K562 (cell line): ENCODE measurements around the gene ZWINT. TPM values are rescaled to one million over a fixed set of nuclear protein-coding genes. Genes with fewer than 3 reads are reported as not detected.
A peak's percentile ranks its signal among the peaks of the same experiment; 100 is the strongest.

Experiments used
- ARID2 ChIP-seq: fragments of 450-650 bp; IDR thresholded peaks from 2 replicates; pipeline ENCODE4 v1.6.1; 2017; ENCODE audit warnings: antibody characterized with exemption, mild to moderate bottlenecking
- ATF1 ChIP-seq, 2 experiments: fragments of 450-650 bp in 1 of 2; IDR thresholded peaks; 2 replicates each; pipeline ENCODE4 v1.6.1; 2016; ENCODE audit warnings: missing compliant biosample characterization in 1 of 2, missing genetic modification characterization in 1 of 2
- EP300 ChIP-seq: IDR thresholded peaks from 2 replicates; pipeline ENCODE4 v1.6.1; 2012; ENCODE audit warnings: low read length, improper control_type of control experiment
- KAT8 ChIP-seq: fragments of 450-650 bp; IDR thresholded peaks from 2 replicates; pipeline ENCODE4 v1.6.1; 2016; ENCODE audit warnings: low read depth, mild to moderate bottlenecking
- MTF1 ChIP-seq: fragments of 250-450 bp; sonication (Bioruptor Pico); IDR thresholded peaks from 2 replicates; pipeline ENCODE4 v1.9.0; 2021; ENCODE audit warnings: moderate library complexity, mild to moderate bottlenecking, inconsistent platforms, borderline replicate concordance
- NFIX ChIP-seq: fragments of 250-450 bp; sonication (Bioruptor Pico); IDR thresholded peaks from 2 replicates; pipeline ENCODE4 v1.4.0; 2020; ENCODE audit warnings: low read depth, mild to moderate bottlenecking, moderate library complexity
- PBX2 ChIP-seq, 2 experiments: IDR thresholded peaks in 1 of 2; conservative IDR thresholded peaks in 1 of 2; 2 replicates each; pipeline ENCODE4 v1.6.1; 2016; ENCODE audit warnings: low read depth in 2 of 2, mild to moderate bottlenecking in 1 of 2, missing compliant biosample characterization in 1 of 2, missing genetic modification characterization in 1 of 2, moderate library complexity in 1 of 2
- POLR2G ChIP-seq: fragments of 200-400 bp; formaldehyde crosslinking; IDR thresholded peaks from 2 replicates; pipeline ENCODE4 v1.6.1; 2017; ENCODE audit warnings: low read depth, mild to moderate bottlenecking, antibody characterized with exemption, low read length, moderate library complexity
- RBM25 ChIP-seq: fragments of 200-400 bp; formaldehyde crosslinking; IDR thresholded peaks from 2 replicates; pipeline ENCODE4 v1.6.1; 2018; ENCODE audit warnings: low read length, low read depth, moderate library complexity; ENCODE audit not compliant: severe bottlenecking
- SOX6 ChIP-seq: fragments of 450-650 bp; IDR thresholded peaks from 2 replicates; pipeline ENCODE4 v1.6.1; 2014; ENCODE audit warnings: mild to moderate bottlenecking
- SRSF3 ChIP-seq: fragments of 200-400 bp; formaldehyde crosslinking; IDR thresholded peaks from 2 replicates; pipeline ENCODE4 v1.6.1; 2016; ENCODE audit warnings: mild to moderate bottlenecking, low read length, moderate library complexity; ENCODE audit not compliant: insufficient read depth
- ZFPM2 ChIP-seq: fragments of 250-450 bp; sonication (Bioruptor Pico); IDR thresholded peaks from 2 replicates; pipeline ENCODE4 v1.5.1; 2022; ENCODE audit warnings: mild to moderate bottlenecking
- ZNF655 ChIP-seq: fragments of 250-450 bp; sonication (Bioruptor Pico); IDR thresholded peaks from 2 replicates; pipeline ENCODE4 v1.5.0; 2021
- polyA plus RNA-seq, 8 experiments: library from polyadenylated mRNA; depleted of rRNA in 4 of 8; stranded (reverse) in 5 of 8; unstranded in 3 of 8; fragments of >200 nt; fragmentation: Nextera tagmentation in 2 of 8; fragmentation: Illumina TruSeq in 1 of 8; extraction: Ambion mirVana in 2 of 8; extraction: Trizol in 1 of 8; gene quantifications; 2 replicates each; pipeline versions ENCODE4 v1.2.1 to v1.2.3, GENCODE V29; 2011 to 2014; ENCODE audit warnings: inconsistent platforms in 1 of 8, missing spikeins in 1 of 8
- total RNA-seq, 7 experiments: library from RNA; depleted of rRNA in 6 of 7; stranded (reverse); fragments of >200 nt in 6 of 7; fragmentation: Illumina TruSeq in 2 of 7; extraction: Trizol in 2 of 7; gene quantifications; 2 replicates each; pipeline versions ENCODE4 v1.2.1 to v1.2.3, GENCODE V29; 2011 to 2021; ENCODE audit warnings: low replicate concordance in 1 of 7
- TF ChIP-seq, protein P1 (sequence below): sonication (generic); formaldehyde crosslinking; IDR thresholded peaks from 2 replicates; pipeline ENCODE4 v1.8.0; 2022; ENCODE audit warnings: mild to moderate bottlenecking, missing genetic modification reagents, borderline replicate concordance
- TF ChIP-seq, protein P2 (sequence below): conservative IDR thresholded peaks from 2 replicates; pipeline ENCODE4 v1.6.1; 2011; ENCODE audit warnings: low read depth, mild to moderate bottlenecking, low read length; ENCODE audit not compliant: control insufficient read depth
- TF ChIP-seq, protein P3 (sequence below): sonication (generic); formaldehyde crosslinking; IDR thresholded peaks from 2 replicates; pipeline ENCODE4 v1.8.0; 2022; ENCODE audit warnings: mild to moderate bottlenecking, missing genetic modification reagents
- TF ChIP-seq, protein P4 (sequence below): fragments of 450-650 bp; IDR thresholded peaks from 2 replicates; pipeline ENCODE4 v1.6.1; 2014; ENCODE audit warnings: low read depth, mild to moderate bottlenecking, moderate library complexity, borderline replicate concordance

ZWINT gene
- total and polyA plus RNA-seq, 9 of the 15 experiments (the other 6 are each of a cell fraction or from before 2014, with no cell fraction given), result 122 to 245 (median 160) TPM

DNA sequence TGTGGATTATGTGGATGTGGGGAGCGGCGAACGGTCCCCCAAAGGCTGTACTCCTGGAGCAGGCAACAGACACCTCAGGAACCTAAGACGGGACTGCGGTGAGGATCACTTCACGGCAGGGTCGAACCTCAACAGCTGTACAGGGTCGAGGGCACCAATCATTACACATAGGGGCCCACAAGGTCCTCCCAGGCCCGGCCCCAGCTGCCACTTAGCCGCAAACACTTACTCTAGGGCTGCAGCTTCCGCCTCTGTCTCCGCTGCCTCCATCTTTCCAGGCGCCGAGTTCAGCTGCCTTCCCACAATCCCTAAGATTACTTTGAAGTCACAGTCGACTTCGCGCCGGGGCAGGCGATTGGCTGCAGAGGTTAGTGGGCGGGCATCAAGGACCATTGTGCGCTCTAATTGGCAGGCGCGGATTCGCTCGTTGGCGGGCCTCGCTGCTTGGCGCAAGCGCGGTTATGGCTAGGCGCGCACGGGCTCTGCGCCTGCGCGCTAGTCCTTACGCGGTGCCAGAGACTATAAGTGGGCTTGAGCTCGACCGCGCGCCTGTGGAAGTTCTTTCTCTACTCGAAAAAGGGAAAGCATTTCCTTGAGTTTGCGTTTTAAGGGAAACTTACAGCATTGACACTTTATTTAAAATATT, at the start of gene ZWINT (continued):
- TF ChIP-seq, protein P1, sequence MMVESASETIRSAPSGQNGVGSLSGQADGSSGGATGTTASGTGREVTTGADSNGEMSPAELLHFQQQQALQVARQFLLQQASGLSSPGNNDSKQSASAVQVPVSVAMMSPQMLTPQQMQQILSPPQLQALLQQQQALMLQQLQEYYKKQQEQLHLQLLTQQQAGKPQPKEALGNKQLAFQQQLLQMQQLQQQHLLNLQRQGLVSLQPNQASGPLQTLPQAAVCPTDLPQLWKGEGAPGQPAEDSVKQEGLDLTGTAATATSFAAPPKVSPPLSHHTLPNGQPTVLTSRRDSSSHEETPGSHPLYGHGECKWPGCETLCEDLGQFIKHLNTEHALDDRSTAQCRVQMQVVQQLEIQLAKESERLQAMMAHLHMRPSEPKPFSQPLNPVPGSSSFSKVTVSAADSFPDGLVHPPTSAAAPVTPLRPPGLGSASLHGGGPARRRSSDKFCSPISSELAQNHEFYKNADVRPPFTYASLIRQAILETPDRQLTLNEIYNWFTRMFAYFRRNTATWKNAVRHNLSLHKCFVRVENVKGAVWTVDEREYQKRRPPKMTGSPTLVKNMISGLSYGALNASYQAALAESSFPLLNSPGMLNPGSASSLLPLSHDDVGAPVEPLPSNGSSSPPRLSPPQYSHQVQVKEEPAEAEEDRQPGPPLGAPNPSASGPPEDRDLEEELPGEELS (CRISPR knock-in tag), result no peak
- TF ChIP-seq, protein P2, sequence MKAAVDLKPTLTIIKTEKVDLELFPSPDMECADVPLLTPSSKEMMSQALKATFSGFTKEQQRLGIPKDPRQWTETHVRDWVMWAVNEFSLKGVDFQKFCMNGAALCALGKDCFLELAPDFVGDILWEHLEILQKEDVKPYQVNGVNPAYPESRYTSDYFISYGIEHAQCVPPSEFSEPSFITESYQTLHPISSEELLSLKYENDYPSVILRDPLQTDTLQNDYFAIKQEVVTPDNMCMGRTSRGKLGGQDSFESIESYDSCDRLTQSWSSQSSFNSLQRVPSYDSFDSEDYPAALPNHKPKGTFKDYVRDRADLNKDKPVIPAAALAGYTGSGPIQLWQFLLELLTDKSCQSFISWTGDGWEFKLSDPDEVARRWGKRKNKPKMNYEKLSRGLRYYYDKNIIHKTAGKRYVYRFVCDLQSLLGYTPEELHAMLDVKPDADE, result peak; percentile 79; the same call in 1 of the 2 replicates
- TF ChIP-seq POLR2G (peak; percentile 94), ATF1 (CRISPR knock-in tag; IDR thresholded peaks at IDR 0.05) (no peak), ATF1 (tag; IDR thresholded peaks at IDR 0.05) (peak; percentile 80), MTF1 (CRISPR knock-in tag) (no peak), KAT8 (no peak), RBM25 (peak; percentile 85), ZFPM2 (no peak), PBX2 (CRISPR knock-in tag; IDR thresholded peaks at IDR 0.05; ENCODE audit: low read depth) (no peak), PBX2 (tag; conservative IDR thresholded peaks at IDR 0.05; ENCODE audit: low read depth) (no peak), ARID2 (no peak), SOX6 (no peak), NFIX (CRISPR knock-in tag) (no peak), ZNF655 (CRISPR knock-in tag) (no peak), EP300 (no peak; the same call in 1 of the 2 replicates), SRSF3 (no peak)
- TF ChIP-seq, protein P3, sequence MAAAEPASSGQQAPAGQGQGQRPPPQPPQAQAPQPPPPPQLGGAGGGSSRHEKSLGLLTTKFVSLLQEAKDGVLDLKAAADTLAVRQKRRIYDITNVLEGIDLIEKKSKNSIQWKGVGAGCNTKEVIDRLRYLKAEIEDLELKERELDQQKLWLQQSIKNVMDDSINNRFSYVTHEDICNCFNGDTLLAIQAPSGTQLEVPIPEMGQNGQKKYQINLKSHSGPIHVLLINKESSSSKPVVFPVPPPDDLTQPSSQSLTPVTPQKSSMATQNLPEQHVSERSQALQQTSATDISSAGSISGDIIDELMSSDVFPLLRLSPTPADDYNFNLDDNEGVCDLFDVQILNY (CRISPR knock-in tag), result no peak
- TF ChIP-seq, protein P4, sequence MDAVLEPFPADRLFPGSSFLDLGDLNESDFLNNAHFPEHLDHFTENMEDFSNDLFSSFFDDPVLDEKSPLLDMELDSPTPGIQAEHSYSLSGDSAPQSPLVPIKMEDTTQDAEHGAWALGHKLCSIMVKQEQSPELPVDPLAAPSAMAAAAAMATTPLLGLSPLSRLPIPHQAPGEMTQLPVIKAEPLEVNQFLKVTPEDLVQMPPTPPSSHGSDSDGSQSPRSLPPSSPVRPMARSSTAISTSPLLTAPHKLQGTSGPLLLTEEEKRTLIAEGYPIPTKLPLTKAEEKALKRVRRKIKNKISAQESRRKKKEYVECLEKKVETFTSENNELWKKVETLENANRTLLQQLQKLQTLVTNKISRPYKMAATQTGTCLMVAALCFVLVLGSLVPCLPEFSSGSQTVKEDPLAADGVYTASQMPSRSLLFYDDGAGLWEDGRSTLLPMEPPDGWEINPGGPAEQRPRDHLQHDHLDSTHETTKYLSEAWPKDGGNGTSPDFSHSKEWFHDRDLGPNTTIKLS, result no peak; the same call in 1 of the 2 replicates
